Measurements from ENCODE around the gene PTPDC1.

- no peak for TF ChIP-seq CTCF (IDR thresholded peaks at IDR 0.05)
- TF ChIP-seq EZH2 (IDR thresholded peaks at IDR 0.05), result no peak
- no peak for TF ChIP-seq EZH2phosphoT487 (IDR thresholded peaks at IDR 0.05)
Measured at GRCh38 chr9:94082956-94083355, 1.3 kb upstream of the PTPDC1 start.
